ENCODE data around the gene RBM44. TPM values are rescaled to one million over a fixed set of nuclear protein-coding genes. Genes with fewer than 3 reads are reported as not detected.
A peak's percentile ranks its signal among the peaks of the same experiment; 100 is the strongest.

The RBM44 gene
- total and polyA plus RNA-seq, 7 donors, result 0.12 to 1.7 (median 0.71) TPM; not detected in 2

- DNase-seq, result peak; percentile 100
- intact Hi-C loops (cut with DNase I), result loop anchor here (1.0 to 10.0 kb wide), 3 partner anchors 22 to 710 kb away; no protein-coding TSS in a partner anchor
- TF ChIP-seq POLR2AphosphoS5 (IDR thresholded peaks at IDR 0.05) (peak; percentile 100), EP300 (IDR thresholded peaks at IDR 0.05) (peak; percentile 99 to 100 (median 100)), CTCF (IDR thresholded peaks at IDR 0.05) (no peak)
These were observed 88.3 kb downstream of the RBM44 start for GRCh38 chr2:237886685-237887481.

DNA sequence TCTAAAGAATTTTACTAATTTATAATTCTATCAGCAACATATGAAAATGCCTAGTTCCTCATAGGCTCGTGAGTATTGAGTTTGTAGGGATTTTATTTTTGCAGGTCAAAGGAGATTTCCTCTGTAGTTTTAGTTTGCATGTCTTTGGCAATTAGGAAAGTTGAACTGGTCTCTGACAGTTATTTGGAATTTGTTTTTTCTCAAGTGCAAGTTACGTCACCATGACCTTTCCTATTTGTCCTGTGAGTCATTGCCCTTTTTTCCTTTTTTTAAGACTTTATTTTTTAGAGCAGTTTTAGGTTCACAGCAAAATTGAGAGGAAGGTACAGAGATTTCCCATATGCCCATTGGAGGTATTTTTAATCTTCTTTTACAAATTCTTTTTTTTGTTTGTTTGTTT is 89.8 kb downstream of the RBM44 start:
- H3K9me3 ChIP-seq, result no peaks in the 10 kb centered on the region
- H3K36me3 ChIP-seq, result no peaks in the 10 kb centered on the region
- intact Hi-C loops (cut with DNase I), result loop anchor here (5.0 to 10.0 kb wide), 2 partner anchors 194 to 709 kb away; no protein-coding TSS in a partner anchor
- H3K27ac ChIP-seq, result peak overlapping the region; percentile 91 to 97 (median 96)
- DNase-seq, result no peak
- TF ChIP-seq CTCF (IDR thresholded peaks at IDR 0.05) (no peak), EP300 (IDR thresholded peaks at IDR 0.05) (no peak), POLR2A (IDR thresholded peaks at IDR 0.05) (no peak), POLR2AphosphoS5 (IDR thresholded peaks at IDR 0.05) (peak; percentile 40 to 63 (median 48))
- H3K27me3 ChIP-seq, result no peaks in the 10 kb centered on the region
- WGBS, 2 donors, result 47 to 52% methylated on average over 2 of the region's 2 CpGs
- H3K4me3 ChIP-seq, result no peak overlapping the region
- peaks cover 0 to 78% (median 67%) of the 10 kb centered on the region in 4 donors for H3K4me1 ChIP-seq

More at GRCh38 chr2:237886685-237887481, 88.3 kb downstream of the RBM44 start:
- WGBS, 2 donors, result 82 to 90% methylated on average over 23 of the region's 23 CpGs
- H3K4me1 ChIP-seq, result peaks cover 0 to 78% (median 68%) of the 10 kb centered on the region in 4 donors
- peaks cover 0 to 2% (median 0%) of the 10 kb centered on the region in 4 donors for H3K36me3 ChIP-seq
- H3K27me3 ChIP-seq, result no peaks in the 10 kb centered on the region
- H3K9me3 ChIP-seq, result no peaks in the 10 kb centered on the region
- H3K27ac ChIP-seq, result peak overlapping the region; percentile 91 to 97 (median 96)
- peak overlapping the region in 2 of 4 donors; percentile 13 to 23 for H3K4me3 ChIP-seq

DNA sequence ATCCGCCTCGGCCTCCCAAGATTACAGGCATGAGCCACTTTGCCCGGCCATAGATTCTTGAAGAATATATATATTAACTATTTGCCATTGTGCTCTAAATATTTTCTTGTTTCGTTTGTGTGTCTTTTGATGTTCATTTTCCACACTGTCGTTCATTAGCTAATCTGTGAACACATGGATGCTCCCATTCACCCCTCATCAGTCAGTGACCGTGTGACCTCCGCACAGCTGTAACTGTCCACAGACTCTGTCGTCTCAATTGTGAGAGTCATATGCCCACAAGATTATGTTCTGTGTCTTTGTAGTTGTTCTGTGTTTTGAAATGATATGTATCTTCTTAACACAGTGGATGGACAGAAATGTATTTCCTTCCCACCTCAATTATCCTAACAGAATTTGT is 90.4 kb downstream of the RBM44 start:
- peak; percentile 56 for DNase-seq
- no peaks in the 10 kb centered on the region for H3K27me3 ChIP-seq
- 91 to 92% methylated on average over 8 of the region's 8 CpGs for WGBS, 2 donors
- H3K4me3 ChIP-seq, result no peak overlapping the region
- H3K4me1 ChIP-seq, result peaks cover 0 to 78% (median 67%) of the 10 kb centered on the region in 4 donors
- H3K36me3 ChIP-seq, result no peaks in the 10 kb centered on the region
- intact Hi-C loops (cut with DNase I), result loop anchor here (5.0 to 10.0 kb wide), 2 partner anchors 194 to 708 kb away; no protein-coding TSS in a partner anchor
- H3K27ac ChIP-seq, result peak overlapping the region; percentile 91 to 97 (median 96)
- TF ChIP-seq POLR2AphosphoS5 (IDR thresholded peaks at IDR 0.05) (no peak), POLR2A (IDR thresholded peaks at IDR 0.05) (no peak), EP300 (IDR thresholded peaks at IDR 0.05) (no peak), CTCF (IDR thresholded peaks at IDR 0.05) (no peak)
- H3K9me3 ChIP-seq, result no peaks in the 10 kb centered on the region

DNA sequence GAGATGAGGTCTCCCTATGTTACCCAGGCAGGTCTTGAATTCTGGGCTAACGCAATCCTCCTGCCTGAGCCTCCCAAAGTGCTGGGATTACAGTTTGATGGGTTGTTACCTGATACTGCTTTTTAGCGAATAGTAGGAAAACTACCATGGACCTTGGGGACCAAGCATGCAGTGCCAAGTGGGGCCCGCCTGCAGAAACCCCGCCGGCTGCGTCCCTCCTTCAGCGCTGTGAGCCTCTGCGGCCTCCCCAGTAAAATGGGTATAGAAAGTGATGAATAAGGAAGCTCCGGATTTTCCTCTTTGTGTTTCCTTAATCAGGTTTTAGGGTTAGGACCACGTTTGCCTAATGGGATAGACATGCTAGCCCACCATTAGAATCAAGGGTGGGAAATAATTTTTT is 91.2 kb downstream of the RBM44 start:
- Histone ChIP-seq H3K27ac (peak overlapping the region; percentile 91 to 97 (median 96)), H3K27me3 (no peaks in the 10 kb centered on the region), H3K4me3 (no peak overlapping the region), H3K36me3 (no peaks in the 10 kb centered on the region), H3K4me1 (peaks cover 0 to 78% (median 67%) of the 10 kb centered on the region in 4 donors), H3K9me3 (no peaks in the 10 kb centered on the region)
- intact Hi-C loops (cut with DNase I), result loop anchor here (5.0 to 10.0 kb wide), 2 partner anchors 195 to 707 kb away; no protein-coding TSS in a partner anchor
- TF ChIP-seq POLR2AphosphoS5 (IDR thresholded peaks at IDR 0.05), result no peak
- TF ChIP-seq EP300 (IDR thresholded peaks at IDR 0.05), result no peak
- TF ChIP-seq POLR2A (IDR thresholded peaks at IDR 0.05), result no peak
- no peak for TF ChIP-seq CTCF (IDR thresholded peaks at IDR 0.05)
- 96 to 97% methylated on average over 10 of the region's 10 CpGs for WGBS, 2 donors
- peak; percentile 28 for DNase-seq

Small RNA genes within 50 kb of the gene (small RNA-seq; reads per million reads assigned to genes)
- 0 reads per million in 3 donors for gene RF00157

Other genes starting within 250 kb of the RBM44 start
- not detected for gene PRLH, start 232.2 kb upstream of the RBM44 start, total RNA-seq
- not detected for gene PRLH, start 232.2 kb upstream of the RBM44 start, polyA plus RNA-seq
- gene RAB17, start 208.0 kb upstream of the RBM44 start, total RNA-seq, result 1 to 10 TPM in 1 of 4 donors, under 1 TPM in 3; 0.33 to 2.8 (median 0.45) TPM
- gene RAB17, start 208.0 kb upstream of the RBM44 start, polyA plus RNA-seq, result 10 to 100 TPM; 34.4 to 48.8 (median 38.4) TPM
- 100 to 1,000 TPM; 112 to 185 (median 136) TPM for gene LRRFIP1, start 171.2 kb upstream of the RBM44 start, total RNA-seq
- gene LRRFIP1, start 171.2 kb upstream of the RBM44 start, polyA plus RNA-seq, result 10 to 100 TPM; 42.0 to 73.8 (median 63.3) TPM
- 100 to 1,000 TPM; 324 to 788 (median 447) TPM for gene RAMP1, start 60.8 kb downstream of the RBM44 start, total RNA-seq
- 10 to 100 TPM in 2 of 3 donors, not detected in 1; 13.2 to 50.1 TPM for gene RAMP1, start 60.8 kb downstream of the RBM44 start, polyA plus RNA-seq
- 10 to 100 TPM; 50.7 to 81.5 (median 66.4) TPM for gene UBE2F, start 168.2 kb downstream of the RBM44 start, total RNA-seq
- 100 to 1,000 TPM in 1 of 3 donors, 10 to 100 TPM in 2; 51.9 to 115 (median 73.3) TPM for gene UBE2F, start 168.2 kb downstream of the RBM44 start, polyA plus RNA-seq